GM12892 (cell line): ENCODE data around the gene NRTN.

Experiments used
- POLR2A ChIP-seq: IDR thresholded peaks from 2 replicates; pipeline ENCODE4 v1.6.1; 2011; ENCODE audit warnings: low read depth, low read length, control low read depth
- TAF1 ChIP-seq: IDR thresholded peaks from 2 replicates; pipeline ENCODE4 v1.6.1; 2011; ENCODE audit warnings: low read depth, mild to moderate bottlenecking, control low read depth, low read length, borderline replicate concordance

- TF ChIP-seq POLR2A: no peak
- TF ChIP-seq TAF1: no peak
These were observed 34.5 kb downstream of the NRTN start, which contains the start of gene FUT6 for GRCh38 chr19:5839065-5840017.
